ENCODE measurements around the gene PCMTD2. TPM values are rescaled to one million over a fixed set of nuclear protein-coding genes. Genes with fewer than 3 reads are reported as not detected.

The PCMTD2 gene
- total RNA-seq, 1 experiment from 2014 or later = 52.0 TPM

- no peaks in the 10 kb centered on the region for H4K20me1 ChIP-seq (ENCODE audit: control insufficient read depth, insufficient read depth, insufficient read length)
- no peaks in the 10 kb centered on the region for H3K4me1 ChIP-seq (ENCODE audit: insufficient read depth, low read length)
- H3K27me3 ChIP-seq (ENCODE audit: insufficient read depth, low read length) = no peaks in the 10 kb centered on the region
- H3K23me2 ChIP-seq (ENCODE audit: insufficient read length, low read depth, low read length, poor library complexity, severe bottlenecking) = no peaks in the 10 kb centered on the region
- no peak overlapping the region for H3T11ph ChIP-seq (ENCODE audit: low read length)
- no peak for DNase-seq
- no peak overlapping the region for H4K8ac ChIP-seq (replicated peaks; ENCODE audit: insufficient read length, low read depth, low read length)
- Mint-ChIP-seq H3K27ac (peak overlapping the region in 1 of 3 experiments; percentile 47; a peak in 1 of 7 replicates), H3K27me3 (ENCODE audit: low read depth) (peaks cover 7% of the 10 kb centered on the region), H3K4me1 (peaks cover 11 to 12% of the 10 kb centered on the region in 2 experiments), H3K4me3 (no peak overlapping the region), H3K9me3 (no peaks in the 10 kb centered on the region), H3K36me3 (ENCODE audit: insufficient read depth in 1 of 3, low read depth in 3 of 3) (no peaks in the 10 kb centered on the region; a peak in 1 of 7 replicates)
- no peak overlapping the region for H3K4me2 ChIP-seq (ENCODE audit: insufficient read depth, insufficient read length, low read length)
- no peak overlapping the region for H2BK5ac ChIP-seq (ENCODE audit: insufficient read length, low read length)
- no peak overlapping the region for H2AK5ac ChIP-seq (ENCODE audit: insufficient read length, low read length)
- no peak overlapping the region for H2BK20ac ChIP-seq (ENCODE audit: low read depth, low read length, poor library complexity, severe bottlenecking)
- no peak overlapping the region for H3K18ac ChIP-seq (ENCODE audit: insufficient read length, low read depth, low read length)
- no peak overlapping the region for H2BK15ac ChIP-seq (ENCODE audit: low read depth, low read length)
- no peak overlapping the region for H3K23ac ChIP-seq (ENCODE audit: insufficient read length, low read depth, low read length)
- no peak overlapping the region for H3K56ac ChIP-seq (ENCODE audit: insufficient read length, low read depth, low read length)
- H3K4ac ChIP-seq (ENCODE audit: low read depth, low read length) = no peak overlapping the region
- H3K79me2 ChIP-seq (ENCODE audit: insufficient read depth, low read length) = no peaks in the 10 kb centered on the region
- H3K9me3 ChIP-seq (ENCODE audit: control insufficient read depth, low read depth, low read length) = no peaks in the 10 kb centered on the region
- H2BK12ac ChIP-seq (ENCODE audit: insufficient read length, low read depth, low read length) = no peak overlapping the region
- H2AFZ ChIP-seq (ENCODE audit: low read length) = no peak overlapping the region
- no peak overlapping the region for H3K9ac ChIP-seq (ENCODE audit: extremely low read depth, insufficient read length, low read length)
- no peak overlapping the region for H4K5ac ChIP-seq (ENCODE audit: insufficient read length, low read depth, low read length)
- no peak overlapping the region for H3K27ac ChIP-seq (ENCODE audit: insufficient read length, low read depth, low read length)
- no peak overlapping the region for H2BK120ac ChIP-seq (ENCODE audit: low read depth, low read length, poor library complexity, severe bottlenecking)
- WGBS (ENCODE audit: extremely low coverage, insufficient read length, low lambda C conversion rate) = no CpG with 5 or more reads among the region's 3 CpGs
- H3K79me1 ChIP-seq (ENCODE audit: insufficient read depth, low read depth, low read length, poor library complexity, severe bottlenecking) = no peaks in the 10 kb centered on the region
- no peak for TF ChIP-seq CTCF (conservative IDR thresholded peaks at IDR 0.05)
- H3K14ac ChIP-seq (ENCODE audit: insufficient read depth, low read length) = no peak overlapping the region
- H4K91ac ChIP-seq (ENCODE audit: insufficient read length, low read depth, low read length) = no peak overlapping the region
Measured at GRCh38 chr20:64216036-64216435, 39.5 kb upstream of the PCMTD2 start.
